HepG2 (cell line): ENCODE results near the gene IKZF4. TPM values are rescaled to one million over a fixed set of nuclear protein-coding genes. Genes with fewer than 3 reads are reported as not detected.
"Not testable (repeated sequence)": the region's sequence is repeated elsewhere in the genome, so short reads cannot be mapped to it uniquely, and the experiment has no call there.

Experiments used
- ATAC-seq: fragments of 200-7000 bp; cut with Tn5 transposase; 3 replicates; pipeline ENCODE4 v1.9.1; 2020; ENCODE audit warnings: mild to moderate bottlenecking, moderate library complexity
- BruUV-seq: library from RNA; stranded (reverse); fragments of 400-500 nt; replicated peaks from 2 replicates; lab custom pipeline; 2021; lab: Mats Ljungman, UMichigan
- CTCF ChIA-PET: fragments of 300-600 bp; formaldehyde crosslinking; extraction: SDS; loops from one replicate; lab custom pipeline; 2021; ENCODE audit warnings: low total read pairs, inconsistent platforms, low intra/inter-chr PET ratio; lab: Yijun Ruan, JAX
- POLR2A ChIA-PET: fragments of 350-600 bp; sonication (Branson Sonifier 250); formaldehyde crosslinking; loops from one replicate; lab custom pipeline; 2020; ENCODE audit warnings: antibody characterized with exemption, inconsistent platforms; lab: Yijun Ruan, JAX
- DNase-seq: peaks from one replicate; pipeline ENCODE4 v3.0.0-alpha.2; 2015; ENCODE audit warnings: low spot score
- FAIRE-seq: peaks from 3 replicates; lab custom pipeline; 2011; peaks lifted over from hg19 to GRCh38; lab: Jason Lieb, UNC
- H2AFZ ChIP-seq: one replicate; pipeline ENCODE4 v1.6.1; 2011; ENCODE audit warnings: low read length, inconsistent platforms
- H3K27ac ChIP-seq: fragments of 300-600 bp; 3 replicates; pipeline ENCODE4 v1.8.0; 2011; ENCODE audit warnings: mixed run types, mild to moderate bottlenecking, mixed read lengths, low read length, inconsistent platforms; ENCODE audit not compliant: insufficient read depth; ENCODE audit errors: extremely low read length
- H3K27me3 ChIP-seq, 2 experiments: fragments of 200-600 bp in 1 of 2; 2 replicates in 1 of 2; 3 replicates in 1 of 2; pipeline versions ENCODE4 v1.6.0 to v1.8.0; 2011; ENCODE audit warnings: low read length in 2 of 2, mild to moderate bottlenecking in 2 of 2, moderate library complexity in 2 of 2, inconsistent platforms in 1 of 2; ENCODE audit not compliant: insufficient read depth in 2 of 2, control insufficient read depth in 1 of 2
- H3K36me3 ChIP-seq, 2 experiments: fragments of 200-600 bp in 1 of 2; replicated peaks in 1 of 2; 2 replicates in 1 of 2; 3 replicates in 1 of 2; pipeline versions ENCODE4 v1.5.1 to v1.8.0; 2011; ENCODE audit warnings: low read length in 2 of 2, inconsistent platforms in 1 of 2; ENCODE audit not compliant: insufficient read depth in 2 of 2, control insufficient read depth in 1 of 2
- H3K4me1 ChIP-seq: 2 replicates; pipeline ENCODE4 v1.5.1; 2012; ENCODE audit warnings: low read length, inconsistent platforms; ENCODE audit not compliant: insufficient read depth
- H3K4me2 ChIP-seq: 2 replicates; pipeline ENCODE4 v1.6.0; 2011; ENCODE audit warnings: low read depth, low read length, inconsistent platforms
- H3K4me3 ChIP-seq, 3 experiments: fragments of 200-600 bp in 1 of 3; sonication (generic), shearing (Covaris generic) in 1 of 3; replicated peaks in 1 of 3; 2 replicates each; pipeline ENCODE4 v1.5.1; 2011 to 2016; ENCODE audit warnings: low read length in 3 of 3, inconsistent platforms in 2 of 3, low read depth in 2 of 3, mild to moderate bottlenecking in 2 of 3, control low read depth in 1 of 3, mixed read lengths in 1 of 3; ENCODE audit not compliant: insufficient read depth in 1 of 3
- H3K79me2 ChIP-seq: one replicate; pipeline ENCODE4 v1.6.1; 2011; ENCODE audit warnings: low read length, inconsistent platforms; ENCODE audit not compliant: insufficient read depth
- H3K9ac ChIP-seq: 2 replicates; pipeline ENCODE4 v1.6.0; 2011; ENCODE audit warnings: mild to moderate bottlenecking, low read depth, low read length, inconsistent platforms; ENCODE audit not compliant: insufficient read depth
- H3K9me3 ChIP-seq: 2 replicates; pipeline ENCODE4 v1.5.1; 2012; ENCODE audit warnings: mild to moderate bottlenecking, low read length
- H4K20me1 ChIP-seq: 2 replicates; pipeline ENCODE4 v1.6.0; 2011; ENCODE audit warnings: inconsistent platforms, mild to moderate bottlenecking, low read length, moderate library complexity; ENCODE audit not compliant: insufficient read depth
- CEBPG ChIP-seq: IDR thresholded peaks from 2 replicates; pipeline ENCODE4 v1.6.1; 2016
- CREB1 ChIP-seq, 2 experiments: fragments of 450-650 bp in 1 of 2; IDR thresholded peaks; 2 replicates each; pipeline ENCODE4 v1.6.1; 2016 to 2017; ENCODE audit warnings: control low read depth in 1 of 2, mild to moderate bottlenecking in 1 of 2, missing compliant biosample characterization in 1 of 2, missing genetic modification characterization in 1 of 2
- ESRRA ChIP-seq: sonication (generic); formaldehyde crosslinking; IDR thresholded peaks from 2 replicates; pipeline ENCODE4 v1.5.1; 2020; ENCODE audit warnings: mild to moderate bottlenecking, low read depth, missing genetic modification reagents
- FOXA3 ChIP-seq: IDR thresholded peaks from 2 replicates; pipeline ENCODE4 v1.6.1; 2016; ENCODE audit warnings: missing genetic modification reagents, missing compliant biosample characterization
- SOX6 ChIP-seq, 2 experiments: fragments of 450-650 bp in 1 of 2; sonication (generic) in 1 of 2; formaldehyde crosslinking in 1 of 2; IDR thresholded peaks; 2 replicates each; pipeline versions ENCODE4 v1.4.0 to v1.6.1; 2017 to 2020; ENCODE audit warnings: antibody characterized with exemption in 1 of 2, mild to moderate bottlenecking in 1 of 2, missing genetic modification reagents in 1 of 2
- ZNF629 ChIP-seq: sonication (generic); formaldehyde crosslinking; conservative IDR thresholded peaks from 2 replicates; pipeline ENCODE4 v1.5.0; 2020; ENCODE audit warnings: missing genetic modification reagents
- ZSCAN31 ChIP-seq: sonication (generic); formaldehyde crosslinking; IDR thresholded peaks from 2 replicates; pipeline ENCODE4 v1.5.0; 2020; ENCODE audit warnings: low read depth, mild to moderate bottlenecking, missing genetic modification reagents
- WGBS: methylation state at CpG from one replicate; pipeline ENCODE4 v1.1.6; 2017; ENCODE audit warnings: low lambda C conversion rate; 5-methylcytosine and 5-hydroxymethylcytosine counted together
- in situ Hi-C: cut with HindIII; loops from 2 replicates; pipeline ENCODE4 v1.10.0; 2017; ENCODE audit warnings: low pct_unique_long_range_greater_than_20kb; ENCODE audit not compliant: extremely low pct_ligation_motif_present
- intact Hi-C: fragments of 100-400 bp; cut with micrococcal nuclease; formaldehyde crosslinking; loops from one replicate; pipeline ENCODE4 v1.10.0; 2022; ENCODE audit not compliant: unreplicated experiment
- polyA plus RNA-seq, 8 experiments: library from polyadenylated mRNA; depleted of rRNA in 3 of 8; stranded (reverse) in 7 of 8; unstranded in 1 of 8; fragments of >200 nt; fragmentation: Illumina TruSeq in 4 of 8; extraction: Trizol in 4 of 8; gene quantifications; 2 replicates each; pipeline versions ENCODE4 v1.2.1 to v1.2.3, GENCODE V29; 2011 to 2016; ENCODE audit warnings: low read depth in 4 of 8, missing spikeins in 1 of 8, mixed read lengths in 1 of 8; ENCODE audit not compliant: insufficient read depth in 1 of 8
- total RNA-seq, 5 experiments: library from RNA; depleted of rRNA; stranded (reverse); fragments of >200 nt; fragmentation: Illumina TruSeq; extraction: Trizol; gene quantifications; 2 replicates each; pipeline ENCODE4 v1.2.3, GENCODE V29; 2016; ENCODE audit warnings: low read depth in 1 of 5

The IKZF4 gene
- total and polyA plus RNA-seq, 2 of the 13 experiments (the other 11 are each of a cell fraction or from before 2014, with no cell fraction given), result 0.58 to 2.2 TPM

DNA sequence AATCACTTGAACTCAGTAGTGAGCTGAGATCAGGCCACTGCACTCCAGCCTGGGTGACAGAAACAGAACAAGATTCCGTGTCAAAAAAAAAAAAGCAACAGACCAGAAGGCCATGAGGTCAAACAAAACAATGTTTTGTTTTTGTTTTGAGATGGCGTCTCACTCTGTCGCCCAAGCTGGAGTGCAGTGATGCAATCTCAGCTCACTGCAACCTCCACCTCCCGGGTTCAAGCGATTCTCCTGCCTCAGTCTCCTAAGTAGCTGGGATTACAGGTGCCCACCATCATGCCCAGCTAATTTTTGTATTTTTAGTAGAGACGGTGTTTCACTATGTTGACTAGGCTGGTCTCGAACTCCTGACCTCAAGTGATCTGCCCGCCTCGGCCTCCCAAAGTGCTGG, 57.1 kb downstream of the IKZF4 start:
- DNase-seq; H3K27ac ChIP-seq; H3K9ac ChIP-seq; H3K27me3 ChIP-seq; H3K36me3 ChIP-seq; ATAC-seq; FAIRE-seq; H3K9me3 ChIP-seq; H2AFZ ChIP-seq; H3K4me3 ChIP-seq; in situ Hi-C loops; H3K4me2 ChIP-seq; H4K20me1 ChIP-seq; BruUV-seq; TF ChIP-seq SOX6 (IDR thresholded peaks at IDR 0.05): not testable (repeated sequence)
- Histone ChIP-seq H3K79me2 (peaks cover 20% of the 10 kb centered on the region), H3K4me1 (peaks cover 49% of the 10 kb centered on the region)
- ChIA-PET CTCF (interaction anchor here (1.4 kb wide), 1 partner anchor 38 kb away, joined by 4 read pairs; the partner anchor contains the start of gene RPL41), POLR2A (interaction anchor here (1.6 to 10.2 kb wide), 2 partner anchors 25 to 71 kb away, joined by 5 to 279 read pairs; partner anchors contain the start of gene PA2G4)
- TF ChIP-seq SOX6 (CRISPR knock-in tag; IDR thresholded peaks at IDR 0.05), result peak; percentile 37
- TF ChIP-seq CEBPG, result peak; percentile 50
- 33% methylated on average over 9 of the region's 9 CpGs for WGBS
- intact Hi-C loops, result loop anchor here (2.0 kb wide), 1 partner anchor 31 kb away; no protein-coding TSS in a partner anchor

DNA sequence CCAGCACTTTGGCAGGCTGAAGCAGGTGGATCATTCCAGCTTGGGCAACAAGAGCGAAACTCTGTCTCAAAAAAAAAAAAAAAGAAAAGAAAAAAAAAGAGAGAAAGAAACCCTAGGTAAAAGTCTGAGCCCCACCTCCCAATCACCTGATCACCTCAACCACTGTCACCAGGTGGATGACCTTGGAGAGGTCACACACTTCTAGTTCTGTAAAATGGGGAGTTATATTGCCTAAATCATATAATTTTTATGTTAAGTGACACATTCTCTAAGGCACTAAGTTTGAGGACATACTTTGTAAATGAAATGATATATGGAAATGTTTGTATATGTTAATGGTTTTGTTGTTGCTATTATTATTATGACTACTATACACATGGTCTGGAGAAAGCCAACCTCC, 57.6 kb downstream of the IKZF4 start:
- 96% methylated on average over 1 of the region's 1 CpG for WGBS
- H3K4me3 ChIP-seq, result peak overlapping the region; percentile 89 to 96 (median 91); a peak in 4 of 6 replicates
- ChIA-PET CTCF (interaction anchor here (1.4 to 1.5 kb wide), 2 partner anchors 31 to 38 kb away, joined by 4 to 10 read pairs; partner anchors contain the start of gene RPL41), POLR2A (interaction anchor here (0.9 to 10.2 kb wide), 10 partner anchors 8 to 238 kb away, joined by 3 to 279 read pairs (median 5); partner anchors contain the start of genes CNPY2, ESYT1, PA2G4 and RPL41)
- peaks cover 49% of the 10 kb centered on the region for H3K4me1 ChIP-seq
- H3K27me3 ChIP-seq, result no peaks in the 10 kb centered on the region; a peak in 1 of 5 replicates
- BruUV-seq, result no TSS peak
- peak overlapping the region; percentile 99 for H3K27ac ChIP-seq
- H3K9ac ChIP-seq, result peak overlapping the region; percentile 96
- intact Hi-C loops (loop anchor here (2.0 kb wide), 1 partner anchor 32 kb away; no protein-coding TSS in a partner anchor), in situ Hi-C loops (no loop called here)
- H4K20me1 ChIP-seq, result no peaks in the 10 kb centered on the region
- peaks cover under 1 to 6% of the 10 kb centered on the region in 2 experiments; a peak in 4 of 5 replicates for H3K36me3 ChIP-seq
- no peaks in the 10 kb centered on the region for H3K9me3 ChIP-seq
- FAIRE-seq, result no peak
- H3K79me2 ChIP-seq, result peaks cover 24% of the 10 kb centered on the region
- H2AFZ ChIP-seq, result no peak overlapping the region
- no peak for ATAC-seq
- TF ChIP-seq ESRRA (CRISPR knock-in tag) (peak; percentile 70), FOXA3 (CRISPR knock-in tag) (no peak), ZNF629 (CRISPR knock-in tag) (peak; percentile 64), CREB1 (IDR thresholded peaks at IDR 0.05) (no peak), CREB1 (CRISPR knock-in tag; IDR thresholded peaks at IDR 0.05) (0 out of 2 replicates have a peak, but pooled peaks have one; percentile 25), ZSCAN31 (no peak)
- DNase-seq, result no peak
- peak overlapping the region; percentile 98 for H3K4me2 ChIP-seq
